ENCODE data around the gene LENEP. TPM values are rescaled to one million over a fixed set of nuclear protein-coding genes. Genes with fewer than 3 reads are reported as not detected.

LENEP gene
- total RNA-seq, 2 experiments from 2014 or later, result 0.85 to 1.0 TPM

DNA sequence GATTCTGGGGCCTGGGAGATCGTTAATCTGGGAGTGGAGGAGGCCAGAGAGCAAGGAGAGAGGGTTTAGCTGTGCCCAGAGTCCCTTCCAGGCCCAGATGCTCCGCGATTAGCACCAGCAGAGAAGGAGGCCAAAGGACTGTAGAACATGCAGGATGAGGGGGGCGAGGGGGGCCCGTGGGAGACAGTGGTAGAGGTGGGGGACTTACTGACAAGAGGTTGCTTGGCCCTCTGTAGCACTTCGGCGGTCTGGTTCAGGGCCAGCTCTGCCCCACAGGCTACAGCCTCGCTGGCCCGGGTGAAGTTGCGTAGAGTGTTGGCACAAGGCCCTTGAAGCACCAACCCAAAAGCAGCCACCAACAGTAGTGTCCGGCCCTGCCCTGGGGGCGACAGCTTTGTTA is 39.5 kb downstream of the LENEP start:
- no peak for DNase-seq
- H3K9me3 Mint-ChIP-seq, result no peaks in the 10 kb centered on the region
- peaks cover 7% of the 10 kb centered on the region for H3K27me3 Mint-ChIP-seq
- no peaks in the 10 kb centered on the region for H3K36me3 Mint-ChIP-seq (ENCODE audit: low read depth)
- no peak overlapping the region for H3K27ac Mint-ChIP-seq
- H3K4me3 Mint-ChIP-seq, result no peak overlapping the region
- no peaks in the 10 kb centered on the region for H3K4me1 Mint-ChIP-seq
- CTCF ChIA-PET, result interaction anchor here (0.6 to 21.0 kb wide), 7 partner anchors 11 to 140 kb away, joined by 3 to 222 read pairs (median 3); partner anchors contain the start of gene KRTCAP2
- POLR2A ChIA-PET, result no interaction called here

GRCh38 chr1:155033524-155033923 is 40.1 kb downstream of the LENEP start, which contains the start of the genes DCST1 and DCST2:
DCST1 (plus strand) TSS chr1:155033824; CDS start chr1:155034037, 213 bp downstream.
DCST2 (minus strand) TSS chr1:155033781; CDS start chr1:155033701, 80 bp downstream.
- no peak within 1 kb of the TSS for H3K4me3 Mint-ChIP-seq
- H3K27ac Mint-ChIP-seq, result no peak within 1 kb of the TSS
- H3K4me1 Mint-ChIP-seq, result no peaks in the 10 kb centered on the region
- peaks cover 11% of the 10 kb centered on the region for H3K27me3 Mint-ChIP-seq
- POLR2A ChIA-PET, result no interaction called here
- no peaks in the 10 kb centered on the region for H3K36me3 Mint-ChIP-seq (ENCODE audit: low read depth)
- CTCF ChIA-PET, result interaction anchor here (0.9 to 21.0 kb wide), 4 partner anchors 10 to 139 kb away, joined by 3 to 222 read pairs (median 20); partner anchors contain the start of gene KRTCAP2
- no peak for DNase-seq
- H3K9me3 Mint-ChIP-seq, result no peaks in the 10 kb centered on the region

DNA sequence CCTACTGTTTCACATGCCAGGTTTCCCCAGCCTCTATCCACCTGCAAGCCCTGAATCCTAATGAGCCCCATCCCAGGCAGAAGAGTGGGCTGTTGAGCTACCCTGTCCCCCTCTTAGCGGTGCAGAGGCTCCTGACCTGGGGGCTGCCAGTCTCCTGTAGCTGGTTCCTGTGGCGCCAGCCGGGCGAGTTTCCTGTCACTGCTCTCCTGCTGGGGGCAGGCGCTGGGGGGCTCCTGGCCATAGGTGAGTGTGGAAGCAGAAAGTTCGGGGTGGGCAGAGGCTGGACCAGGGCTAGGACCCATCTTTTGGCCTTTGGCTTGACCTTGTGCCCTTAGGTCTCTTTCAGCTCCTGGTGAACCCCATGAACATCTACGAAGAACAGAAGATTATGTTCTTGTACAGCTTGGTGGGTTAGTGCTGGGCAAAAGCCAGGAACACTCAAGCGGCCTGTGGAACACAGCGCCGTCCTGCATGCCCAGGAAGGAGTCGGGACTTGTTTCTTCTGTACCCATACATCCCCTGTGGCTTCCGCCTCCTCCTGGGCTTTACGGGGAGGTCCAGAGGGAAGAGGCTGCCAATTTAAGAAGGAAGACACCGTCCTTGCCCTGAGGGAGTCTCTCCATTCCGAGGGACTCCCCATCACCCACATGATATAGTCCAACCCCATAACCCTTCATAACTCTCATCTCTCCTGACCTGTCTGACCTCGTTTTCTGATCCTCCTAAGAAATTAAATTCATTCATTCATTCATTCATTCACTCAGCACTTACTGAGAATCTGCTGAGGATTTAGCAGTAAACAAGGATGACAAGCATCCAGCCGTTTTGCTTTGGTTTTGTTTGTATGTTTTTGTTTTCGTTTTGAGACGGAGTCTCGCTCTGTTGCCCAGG is 41.2 kb downstream of the LENEP start:
- H3K4me3 Mint-ChIP-seq, result no peak overlapping the region
- H3K27ac Mint-ChIP-seq, result no peak overlapping the region
- ChIA-PET CTCF (interaction anchor here (0.6 to 21.0 kb wide), 3 partner anchors 9 to 441 kb away, joined by 4 to 222 read pairs (median 36); no protein-coding TSS in a partner anchor), POLR2A (interaction anchor here (0.6 kb wide), 1 partner anchor 1073 kb away, joined by 3 read pairs; no protein-coding TSS in a partner anchor)
- no peaks in the 10 kb centered on the region for H3K9me3 Mint-ChIP-seq
- no peaks in the 10 kb centered on the region for H3K36me3 Mint-ChIP-seq (ENCODE audit: low read depth)
- DNase-seq, result no peak
- H3K27me3 Mint-ChIP-seq, result peaks cover 10% of the 10 kb centered on the region
- peaks cover 6% of the 10 kb centered on the region for H3K4me1 Mint-ChIP-seq

DNA sequence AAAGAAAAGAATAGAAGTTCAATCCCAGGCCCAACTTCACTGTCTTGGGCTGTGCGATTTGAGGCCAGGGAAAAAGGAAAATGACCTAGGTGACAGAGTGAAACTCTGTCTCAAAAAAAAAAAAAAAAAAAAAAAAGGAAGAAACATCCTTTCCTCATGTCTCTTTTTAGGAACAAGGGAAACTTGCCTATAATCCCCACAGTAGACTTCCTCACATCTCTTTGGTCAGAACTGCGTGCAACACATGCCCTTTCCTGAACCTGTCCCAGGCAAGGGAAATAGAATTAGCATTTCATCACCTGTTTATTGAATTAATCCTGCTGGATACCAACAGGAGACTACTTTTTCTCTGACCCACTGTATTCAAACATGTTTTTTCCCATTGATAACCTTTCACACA is 42.5 kb downstream of the LENEP start:
- H3K36me3 Mint-ChIP-seq (ENCODE audit: low read depth), result no peaks in the 10 kb centered on the region
- CTCF ChIA-PET, result interaction anchor here (1.3 to 21.0 kb wide), 4 partner anchors 8 to 18 kb away, joined by 3 to 222 read pairs (median 20); no protein-coding TSS in a partner anchor

GRCh38 chr1:155037043-155037442 is 43.7 kb downstream of the LENEP start:
- Mint-ChIP-seq H3K4me3 (no peak overlapping the region), H3K4me1 (peaks cover 6% of the 10 kb centered on the region), H3K36me3 (ENCODE audit: low read depth) (no peaks in the 10 kb centered on the region), H3K9me3 (no peaks in the 10 kb centered on the region), H3K27me3 (peaks cover 10% of the 10 kb centered on the region), H3K27ac (no peak overlapping the region)
- CTCF ChIA-PET, result interaction anchor here (0.7 to 21.0 kb wide), 4 partner anchors 11 to 53 kb away, joined by 3 to 222 read pairs (median 3); no protein-coding TSS in a partner anchor
- DNase-seq, result no peak
- POLR2A ChIA-PET, result no interaction called here

More for the DNA sequence above, 42.5 kb downstream of the LENEP start:
- no peak overlapping the region for H3K4me3 Mint-ChIP-seq
- no peak for DNase-seq
- POLR2A ChIA-PET, result no interaction called here
- H3K27me3 Mint-ChIP-seq, result peaks cover 10% of the 10 kb centered on the region
- H3K9me3 Mint-ChIP-seq, result no peaks in the 10 kb centered on the region
- peaks cover 6% of the 10 kb centered on the region for H3K4me1 Mint-ChIP-seq
- no peak overlapping the region for H3K27ac Mint-ChIP-seq

- H3K27me3 Mint-ChIP-seq, result peaks cover 11% of the 10 kb centered on the region
Observed at GRCh38 chr1:155037851-155038441, 44.6 kb downstream of the LENEP start.

DNA sequence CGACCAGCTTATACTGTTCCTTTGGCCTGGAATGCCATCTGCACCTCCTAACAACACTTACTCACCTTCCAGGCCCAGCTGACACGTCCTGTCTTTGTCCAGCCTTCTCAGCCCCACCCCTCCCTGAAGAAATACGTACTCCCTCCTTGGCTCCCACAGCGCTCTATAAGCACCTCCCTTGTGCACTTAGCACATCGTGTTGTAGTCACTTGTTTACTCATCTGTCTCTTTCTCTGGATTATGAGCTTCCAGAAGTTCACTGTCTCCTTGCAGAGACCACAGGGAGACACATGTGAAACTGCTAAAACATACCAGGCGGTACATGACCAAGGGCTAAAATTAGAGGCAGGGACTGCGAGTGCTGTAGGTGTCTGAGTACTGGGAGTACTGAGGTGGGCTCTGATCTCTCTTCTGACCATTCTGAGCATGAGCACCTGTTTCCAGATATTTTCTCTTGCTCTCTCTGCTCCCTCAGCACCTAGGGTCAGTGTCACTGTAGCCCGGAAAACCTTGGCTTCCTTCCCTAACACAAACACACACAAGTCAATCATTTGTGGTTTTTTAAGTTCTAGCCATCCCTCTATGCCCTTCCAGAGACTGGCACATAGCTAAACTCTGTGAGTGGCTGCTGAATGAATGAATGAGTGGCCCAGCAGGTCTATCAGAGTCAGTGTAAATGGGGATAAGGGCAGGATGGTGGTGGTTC is 45.4 kb downstream of the LENEP start:
- Mint-ChIP-seq H3K27me3 (peaks cover 11% of the 10 kb centered on the region), H3K27ac (no peak overlapping the region), H3K4me1 (peaks cover 6% of the 10 kb centered on the region), H3K9me3 (no peaks in the 10 kb centered on the region), H3K36me3 (ENCODE audit: low read depth) (no peaks in the 10 kb centered on the region), H3K4me3 (no peak overlapping the region)
- ChIA-PET POLR2A (no interaction called here), CTCF (interaction anchor here (0.5 to 21.0 kb wide), 8 partner anchors 9 to 370 kb away, joined by 3 to 222 read pairs (median 4); partner anchors contain the start of genes ADAM15 and KRTCAP2)
- no peak for DNase-seq

More at GRCh38 chr1:155037851-155038441, 44.6 kb downstream of the LENEP start:
- Mint-ChIP-seq H3K27ac (no peak overlapping the region), H3K36me3 (ENCODE audit: low read depth) (no peaks in the 10 kb centered on the region), H3K4me1 (peaks cover 6% of the 10 kb centered on the region), H3K9me3 (no peaks in the 10 kb centered on the region), H3K4me3 (no peak overlapping the region)
- ChIA-PET POLR2A (no interaction called here), CTCF (interaction anchor here (0.5 to 21.0 kb wide), 5 partner anchors 10 to 369 kb away, joined by 3 to 222 read pairs (median 4); partner anchors contain the start of gene KRTCAP2)
- DNase-seq, result no peak

DNA sequence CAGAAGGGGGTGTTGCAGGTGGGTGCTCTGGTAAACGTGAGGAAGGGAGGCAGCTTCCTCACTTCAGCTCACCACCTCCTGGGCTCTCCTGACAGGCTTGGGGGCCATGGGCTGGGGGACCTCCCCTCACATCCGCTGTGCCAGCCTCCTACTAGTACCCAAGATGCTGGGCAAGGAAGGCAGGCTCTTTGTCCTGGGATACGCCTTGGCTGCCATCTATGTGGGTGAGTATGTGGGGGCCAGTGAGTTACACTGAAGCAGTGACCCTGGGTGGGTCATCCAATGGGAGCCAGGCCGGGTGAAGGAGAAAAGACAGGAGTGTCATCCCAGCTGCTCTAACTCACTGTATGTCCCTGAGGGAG is 45.9 kb downstream of the LENEP start:
- H3K27ac Mint-ChIP-seq, result no peak overlapping the region

DNA sequence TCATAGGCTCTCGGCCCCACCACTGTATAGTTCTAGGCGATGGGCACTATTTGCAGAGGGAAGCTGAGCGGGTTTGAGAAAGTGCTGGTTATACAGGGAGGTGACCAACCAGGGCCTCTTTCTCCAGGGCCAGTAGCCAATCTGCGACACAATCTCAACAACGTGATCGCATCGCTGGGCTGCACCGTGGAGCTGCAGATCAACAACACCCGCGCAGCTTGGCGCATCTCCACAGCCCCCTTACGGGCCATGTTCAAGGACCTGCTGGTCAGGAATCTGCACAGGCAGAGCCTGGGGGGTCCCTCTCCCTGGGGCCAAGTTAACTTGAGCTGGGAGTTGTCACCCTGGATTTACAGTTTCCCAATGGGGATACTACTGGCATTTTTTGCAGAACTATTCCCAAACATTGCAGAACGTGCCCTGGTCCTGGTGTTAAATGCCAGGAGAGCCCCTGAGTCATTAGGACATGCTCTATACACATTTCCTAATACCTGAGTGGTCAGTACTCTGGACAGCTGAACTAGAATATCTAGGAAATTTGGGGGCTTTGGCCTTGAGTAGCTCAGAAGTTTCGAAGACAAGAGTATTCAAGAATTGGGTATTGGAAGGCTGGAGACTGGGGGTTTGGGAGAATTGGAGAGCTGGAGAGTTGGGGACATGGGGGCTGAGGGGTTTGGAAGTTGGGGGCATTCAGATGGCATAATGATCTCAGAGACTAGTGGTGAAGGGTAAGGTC is 47.1 kb downstream of the LENEP start:
- no peaks in the 10 kb centered on the region for H3K9me3 Mint-ChIP-seq
- CTCF ChIA-PET, result interaction anchor here (0.6 to 21.0 kb wide), 5 partner anchors 10 to 133 kb away, joined by 3 to 222 read pairs (median 6); partner anchors contain the start of gene ADAM15
- no peak for DNase-seq
- H3K4me3 Mint-ChIP-seq, result no peak overlapping the region
- H3K4me1 Mint-ChIP-seq, result peaks cover 16% of the 10 kb centered on the region
- no peak overlapping the region for H3K27ac Mint-ChIP-seq
- H3K36me3 Mint-ChIP-seq (ENCODE audit: low read depth), result no peaks in the 10 kb centered on the region
- POLR2A ChIA-PET, result no interaction called here
- peaks cover 11% of the 10 kb centered on the region for H3K27me3 Mint-ChIP-seq

More for the DNA sequence above, 45.9 kb downstream of the LENEP start:
- ChIA-PET CTCF (interaction anchor here (0.9 to 21.0 kb wide), 4 partner anchors 11 to 46 kb away, joined by 4 to 222 read pairs (median 5); partner anchors contain the start of gene ADAM15), POLR2A (no interaction called here)
- Mint-ChIP-seq H3K9me3 (no peaks in the 10 kb centered on the region), H3K36me3 (ENCODE audit: low read depth) (no peaks in the 10 kb centered on the region), H3K27me3 (peaks cover 11% of the 10 kb centered on the region), H3K4me3 (no peak overlapping the region), H3K4me1 (peaks cover 6% of the 10 kb centered on the region)
- DNase-seq, result no peak

- H3K27ac Mint-ChIP-seq, result no peak overlapping the region
- POLR2A ChIA-PET, result no interaction called here
- peaks cover 9% of the 10 kb centered on the region for H3K27me3 Mint-ChIP-seq
- no peak for DNase-seq
- H3K4me1 Mint-ChIP-seq, result peaks cover 16% of the 10 kb centered on the region
- H3K9me3 Mint-ChIP-seq, result no peaks in the 10 kb centered on the region
- CTCF ChIA-PET, result interaction anchor here (2.4 to 21.0 kb wide), 4 partner anchors 8 to 25 kb away, joined by 11 to 222 read pairs (median 34); partner anchors contain the start of genes ADAM15, DCST1 and DCST2
- no peaks in the 10 kb centered on the region for H3K36me3 Mint-ChIP-seq (ENCODE audit: low read depth)
- no peak overlapping the region for H3K4me3 Mint-ChIP-seq
Observed at GRCh38 chr1:155042789-155043188, 49.4 kb downstream of the LENEP start.

- no peak overlapping the region for H3K27ac Mint-ChIP-seq
- POLR2A ChIA-PET, result no interaction called here
Observed at GRCh38 chr1:155043301-155043702, 49.9 kb downstream of the LENEP start.

More at GRCh38 chr1:155043301-155043702, 49.9 kb downstream of the LENEP start:
- no peak for DNase-seq
- Mint-ChIP-seq H3K4me3 (no peak overlapping the region), H3K9me3 (no peaks in the 10 kb centered on the region), H3K36me3 (ENCODE audit: low read depth) (no peaks in the 10 kb centered on the region), H3K27me3 (peaks cover 5% of the 10 kb centered on the region), H3K4me1 (peaks cover 16% of the 10 kb centered on the region)
- CTCF ChIA-PET, result interaction anchor here (0.8 to 21.0 kb wide), 9 partner anchors 10 to 95 kb away, joined by 3 to 222 read pairs (median 3); partner anchors contain the start of genes DCST1 and DCST2
